Putamen (tissue), 1 donor: ENCODE results near the gene DUSP18.
"Not testable (repeated sequence)": the region's sequence is repeated elsewhere in the genome, so short reads cannot be mapped to it uniquely, and the experiment has no call there.

Experiments used
- DNase-seq: peaks from one replicate; pipeline ENCODE4 v3.0.0-alpha.2; 2016; ENCODE audit warnings: low spot score

DUSP18 gene

GRCh38 chr22:30640361-30640760 is 27.3 kb downstream of the DUSP18 start:
- no peak for DNase-seq

- DNase-seq: no peak
Observed at GRCh38 chr22:30637701-30638114, 30.0 kb downstream of the DUSP18 start.

- DNase-seq: no peak
Observed at GRCh38 chr22:30636226-30637077, 31.2 kb downstream of the DUSP18 start.

- peak; percentile 95 for DNase-seq
Observed at GRCh38 chr22:30635273-30636225, 32.1 kb downstream of the DUSP18 start, which contains the start of gene SLC35E4. Gene SLC35E4, plus strand, starts transcription at chr22:30635781. Its CDS starts 670 bp downstream, at chr22:30636451.

GRCh38 chr22:30634471-30635233 is 33.0 kb downstream of the DUSP18 start:
- peak; percentile 86 for DNase-seq

- not testable (repeated sequence) for DNase-seq
Observed at GRCh38 chr22:30631469-30631868, 36.2 kb downstream of the DUSP18 start.

- no peak for DNase-seq
Observed at GRCh38 chr22:30628491-30628890, 39.2 kb downstream of the DUSP18 start.

- no peak for DNase-seq
Observed at GRCh38 chr22:30627471-30627870, 40.2 kb downstream of the DUSP18 start.

- no peak for DNase-seq
Observed at GRCh38 chr22:30626413-30626812, 41.3 kb downstream of the DUSP18 start.

- not testable (repeated sequence) for DNase-seq
Observed at GRCh38 chr22:30619909-30620308, 47.8 kb downstream of the DUSP18 start.

GRCh38 chr22:30617819-30618218 is 49.9 kb downstream of the DUSP18 start:
- DNase-seq: no peak

- DNase-seq: no peak
Observed at GRCh38 chr22:30615543-30615954, 52.1 kb downstream of the DUSP18 start.

GRCh38 chr22:30614879-30615278 is 52.8 kb downstream of the DUSP18 start:
- no peak for DNase-seq

GRCh38 chr22:30614268-30614667 is 53.4 kb downstream of the DUSP18 start:
- no peak for DNase-seq

- DNase-seq: no peak
Observed at GRCh38 chr22:30612789-30613188, 54.9 kb downstream of the DUSP18 start.
